ENCODE results near the gene THRB. TPM values are rescaled to one million over a fixed set of nuclear protein-coding genes. Genes with fewer than 3 reads are reported as not detected.

THRB gene
- polyA plus RNA-seq, 1 experiment = 0.83 TPM

DNA sequence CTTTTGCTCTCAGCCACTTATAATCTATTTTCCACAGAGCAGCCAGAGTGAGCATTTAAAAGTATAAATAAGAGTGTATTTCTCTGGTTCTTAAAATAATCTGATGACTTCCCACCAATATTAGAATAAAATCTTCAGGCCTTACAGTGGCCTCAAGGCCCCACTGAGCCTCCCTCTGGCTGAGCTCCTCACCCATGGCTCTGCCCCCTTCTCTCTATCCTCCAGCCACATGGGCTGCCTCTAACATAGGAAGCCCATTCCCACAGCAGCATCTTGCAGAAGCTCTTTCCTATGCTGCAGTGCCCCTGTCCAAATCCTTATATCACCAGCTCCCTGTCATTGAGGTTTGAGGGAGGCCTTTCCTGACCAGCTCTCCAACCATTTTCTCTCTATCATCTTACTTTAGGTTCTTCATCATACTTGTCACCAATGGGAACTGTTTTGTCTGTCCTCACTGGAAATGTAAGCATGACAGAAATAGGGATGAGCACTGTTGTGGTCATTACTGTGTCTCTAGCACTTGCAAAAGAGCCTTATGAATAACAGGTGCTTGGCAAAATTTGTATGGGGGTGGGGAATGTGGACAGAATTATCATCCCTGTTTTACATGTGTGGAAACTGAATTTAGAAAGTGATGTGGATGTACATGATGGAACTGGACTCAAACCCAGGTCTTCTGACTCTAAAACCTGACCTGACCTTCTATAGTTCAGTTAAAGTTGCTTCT is 299.0 kb downstream of the THRB start:
- POLR2A ChIA-PET = no interaction called here
- TF ChIP-seq, protein P1, sequence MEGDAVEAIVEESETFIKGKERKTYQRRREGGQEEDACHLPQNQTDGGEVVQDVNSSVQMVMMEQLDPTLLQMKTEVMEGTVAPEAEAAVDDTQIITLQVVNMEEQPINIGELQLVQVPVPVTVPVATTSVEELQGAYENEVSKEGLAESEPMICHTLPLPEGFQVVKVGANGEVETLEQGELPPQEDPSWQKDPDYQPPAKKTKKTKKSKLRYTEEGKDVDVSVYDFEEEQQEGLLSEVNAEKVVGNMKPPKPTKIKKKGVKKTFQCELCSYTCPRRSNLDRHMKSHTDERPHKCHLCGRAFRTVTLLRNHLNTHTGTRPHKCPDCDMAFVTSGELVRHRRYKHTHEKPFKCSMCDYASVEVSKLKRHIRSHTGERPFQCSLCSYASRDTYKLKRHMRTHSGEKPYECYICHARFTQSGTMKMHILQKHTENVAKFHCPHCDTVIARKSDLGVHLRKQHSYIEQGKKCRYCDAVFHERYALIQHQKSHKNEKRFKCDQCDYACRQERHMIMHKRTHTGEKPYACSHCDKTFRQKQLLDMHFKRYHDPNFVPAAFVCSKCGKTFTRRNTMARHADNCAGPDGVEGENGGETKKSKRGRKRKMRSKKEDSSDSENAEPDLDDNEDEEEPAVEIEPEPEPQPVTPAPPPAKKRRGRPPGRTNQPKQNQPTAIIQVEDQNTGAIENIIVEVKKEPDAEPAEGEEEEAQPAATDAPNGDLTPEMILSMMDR (IDR thresholded peaks at IDR 0.05; ENCODE audit: insufficient read depth, low read depth, low read length) = no peak
- DNase-seq (ENCODE audit: low read depth) = no peak
- Histone ChIP-seq H3K4me3 (ENCODE audit: low read depth, low read length) (no peak overlapping the region), H3K27me3 (ENCODE audit: control insufficient read depth, insufficient read depth, low read length) (no peaks in the 10 kb centered on the region), H3K36me3 (ENCODE audit: control insufficient read depth, insufficient read depth, low read length) (no peaks in the 10 kb centered on the region)
- CTCF ChIA-PET = interaction anchor here (2.1 kb wide), 1 partner anchor 9 kb away, joined by 14 read pairs; no protein-coding TSS in a partner anchor

DNA sequence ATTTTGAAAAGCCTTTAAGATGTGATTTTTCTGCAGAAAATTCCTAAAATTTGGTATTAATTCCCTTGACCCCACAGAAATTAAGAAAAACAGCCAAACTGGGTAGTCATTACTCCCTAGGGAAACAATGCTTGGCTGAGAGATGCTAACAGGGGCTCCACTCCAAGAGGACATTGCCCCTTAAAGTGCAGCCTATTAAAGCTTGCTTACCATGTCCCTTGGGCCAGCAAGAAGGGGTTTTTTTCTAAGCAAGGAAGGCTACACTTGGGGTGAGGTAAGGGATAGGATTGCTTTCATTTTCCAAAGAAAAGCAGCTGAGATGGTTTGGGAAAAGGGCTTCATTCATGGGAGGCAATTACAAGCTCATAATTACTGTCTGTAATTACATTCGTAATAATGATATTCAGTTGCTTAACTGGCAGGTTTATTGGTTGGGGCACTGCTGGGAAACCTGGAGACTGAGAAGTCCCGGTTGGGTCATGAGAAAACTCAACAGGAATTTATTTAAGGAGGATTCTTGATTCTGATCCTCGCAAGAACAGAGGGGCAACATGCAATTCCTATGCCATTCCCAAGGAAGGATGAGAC is 302.1 kb downstream of the THRB start:
- POLR2A ChIA-PET = no interaction called here

DNA sequence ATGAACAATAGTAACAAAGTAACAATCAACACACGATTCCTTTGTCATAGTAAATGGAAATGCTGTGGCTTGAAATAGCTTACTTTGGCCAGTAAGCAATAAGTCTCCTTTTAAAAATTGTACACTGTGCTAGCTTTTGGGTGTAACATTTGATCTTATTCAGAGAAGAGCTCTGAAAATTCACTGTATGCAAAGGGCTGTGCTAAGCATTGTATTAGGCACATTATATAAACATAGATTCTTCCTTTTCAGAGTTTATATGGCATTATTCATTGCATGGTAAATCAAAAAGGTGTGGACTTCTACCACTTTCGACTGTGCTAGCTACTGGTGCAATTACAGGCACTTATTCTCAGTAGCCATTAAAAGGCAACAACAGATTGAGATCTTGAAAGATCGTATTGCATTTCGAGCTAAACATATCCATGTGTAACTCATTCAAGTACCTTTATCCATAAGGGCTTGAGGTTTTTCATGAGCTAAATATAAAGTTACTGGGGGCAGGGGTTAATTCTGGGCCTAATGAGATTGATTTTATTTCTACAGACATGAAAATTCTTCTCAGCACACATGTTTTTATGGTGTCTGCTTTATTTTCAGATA is 302.7 kb downstream of the THRB start:
- Histone ChIP-seq H3K36me3 (ENCODE audit: control insufficient read depth, insufficient read depth, low read length) (no peaks in the 10 kb centered on the region), H3K27me3 (ENCODE audit: control insufficient read depth, insufficient read depth, low read length) (no peaks in the 10 kb centered on the region), H3K4me3 (ENCODE audit: low read depth, low read length) (no peak overlapping the region)
- TF ChIP-seq, protein P1 (IDR thresholded peaks at IDR 0.05; ENCODE audit: insufficient read depth, low read depth, low read length) = no peak
- CTCF ChIA-PET = interaction anchor here (1.0 to 1.4 kb wide), 2 partner anchors 8 to 93 kb away, joined by 3 read pairs; no protein-coding TSS in a partner anchor
- POLR2A ChIA-PET = no interaction called here
- no peak for DNase-seq (ENCODE audit: low read depth)

More for the DNA sequence above, 302.1 kb downstream of the THRB start:
- no peak for DNase-seq (ENCODE audit: low read depth)
- Histone ChIP-seq H3K4me3 (ENCODE audit: low read depth, low read length) (no peak overlapping the region), H3K27me3 (ENCODE audit: control insufficient read depth, insufficient read depth, low read length) (no peaks in the 10 kb centered on the region), H3K36me3 (ENCODE audit: control insufficient read depth, insufficient read depth, low read length) (no peaks in the 10 kb centered on the region)
- TF ChIP-seq, protein P1 (IDR thresholded peaks at IDR 0.05; ENCODE audit: insufficient read depth, low read depth, low read length) = no peak
- CTCF ChIA-PET = interaction anchor here (1.0 to 1.4 kb wide), 2 partner anchors 9 to 94 kb away, joined by 3 read pairs; no protein-coding TSS in a partner anchor

DNA sequence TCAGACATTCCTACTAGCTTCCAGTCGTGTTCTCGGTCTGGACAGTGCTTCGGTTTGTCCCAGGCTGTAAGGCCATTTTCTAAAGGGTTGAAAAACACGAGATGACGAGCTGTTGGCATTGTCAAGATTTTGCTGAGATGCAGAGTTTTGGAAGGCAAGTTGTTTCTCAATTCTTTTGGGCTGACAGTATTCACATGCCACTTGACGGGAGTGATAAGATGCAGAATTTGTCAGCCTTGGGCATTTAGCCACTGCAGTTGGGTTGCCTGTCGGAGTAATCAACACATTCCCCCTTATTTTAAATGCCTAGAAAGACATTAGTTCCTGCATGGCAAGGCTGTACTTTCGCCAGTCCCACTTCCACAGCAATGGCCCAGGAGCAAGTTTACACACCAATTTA is 304.4 kb downstream of the THRB start:
- Histone ChIP-seq H3K4me3 (ENCODE audit: low read depth, low read length) (no peak overlapping the region), H3K27me3 (ENCODE audit: control insufficient read depth, insufficient read depth, low read length) (no peaks in the 10 kb centered on the region), H3K36me3 (ENCODE audit: control insufficient read depth, insufficient read depth, low read length) (no peaks in the 10 kb centered on the region)
- CTCF ChIA-PET = interaction anchor here (1.4 kb wide), 1 partner anchor 48 kb away, joined by 6 read pairs; no protein-coding TSS in a partner anchor
- no peak for DNase-seq (ENCODE audit: low read depth)
- TF ChIP-seq, protein P1 (IDR thresholded peaks at IDR 0.05; ENCODE audit: insufficient read depth, low read depth, low read length) = no peak
- POLR2A ChIA-PET = no interaction called here

DNA sequence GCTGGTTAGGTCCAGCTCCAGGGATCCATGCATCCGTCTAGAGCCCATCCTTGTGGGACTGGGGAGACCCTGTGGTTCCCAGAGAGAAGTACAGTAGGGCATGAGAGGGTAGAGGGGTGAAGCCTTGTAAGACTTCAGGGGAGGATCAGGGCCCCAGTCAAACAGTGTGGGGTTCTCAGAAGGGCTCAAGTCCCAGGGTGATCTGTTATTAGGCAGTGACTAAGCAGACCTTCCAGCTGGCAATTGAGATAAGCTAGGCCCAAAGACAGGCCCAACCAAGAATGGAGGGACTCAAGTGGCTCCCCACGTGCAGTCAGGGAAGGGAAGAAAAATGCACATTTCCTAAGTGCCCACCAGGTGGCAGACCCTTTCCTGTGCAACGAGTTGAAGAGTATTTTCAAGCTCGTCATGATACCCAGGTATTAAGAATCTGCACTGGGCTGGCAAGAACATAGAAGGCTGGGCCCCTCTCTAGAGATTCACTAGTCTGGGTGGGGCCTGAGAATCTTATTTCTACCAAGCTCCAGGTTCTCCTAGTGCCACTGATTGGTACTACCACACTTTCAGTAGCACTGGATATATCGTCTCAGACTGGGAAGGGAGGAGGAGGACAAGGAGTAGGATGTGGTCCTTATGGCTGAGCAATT is 308.8 kb downstream of the THRB start:
- Histone ChIP-seq H3K36me3 (ENCODE audit: control insufficient read depth, insufficient read depth, low read length) (no peaks in the 10 kb centered on the region), H3K4me3 (ENCODE audit: low read depth, low read length) (no peak overlapping the region), H3K27me3 (ENCODE audit: control insufficient read depth, insufficient read depth, low read length) (no peaks in the 10 kb centered on the region)
- no peak for DNase-seq (ENCODE audit: low read depth)
- TF ChIP-seq, protein P1 (IDR thresholded peaks at IDR 0.05; ENCODE audit: insufficient read depth, low read depth, low read length) = peak; percentile 74
- ChIA-PET POLR2A (no interaction called here), CTCF (interaction anchor here (0.6 to 2.8 kb wide), 28 partner anchors 9 to 498 kb away, joined by 3 to 25 read pairs (median 4); no protein-coding TSS in a partner anchor)
